ENCODE results near the gene GAD2.

Gene GAD2

DNA sequence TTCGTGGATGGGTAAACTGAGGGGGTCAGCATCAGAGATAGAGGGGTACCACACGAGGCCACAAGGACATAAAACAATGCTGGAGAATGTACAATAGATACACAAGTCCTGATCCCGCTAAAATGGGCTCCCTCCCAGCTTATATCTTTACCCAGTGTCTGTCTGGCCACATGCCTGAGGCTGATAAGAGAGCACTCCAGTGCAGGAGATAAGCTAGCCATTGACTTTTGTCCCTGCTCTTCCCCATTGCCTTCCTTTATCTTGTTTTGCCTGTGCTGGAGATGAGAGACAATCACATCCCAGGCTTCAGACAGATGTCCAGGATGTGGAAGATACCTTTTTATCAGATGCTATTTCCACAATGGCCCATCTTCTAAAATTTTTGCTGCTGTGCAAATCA lies 6.0 kb downstream of the GAD2 start:
- no peak for DNase-seq

DNA sequence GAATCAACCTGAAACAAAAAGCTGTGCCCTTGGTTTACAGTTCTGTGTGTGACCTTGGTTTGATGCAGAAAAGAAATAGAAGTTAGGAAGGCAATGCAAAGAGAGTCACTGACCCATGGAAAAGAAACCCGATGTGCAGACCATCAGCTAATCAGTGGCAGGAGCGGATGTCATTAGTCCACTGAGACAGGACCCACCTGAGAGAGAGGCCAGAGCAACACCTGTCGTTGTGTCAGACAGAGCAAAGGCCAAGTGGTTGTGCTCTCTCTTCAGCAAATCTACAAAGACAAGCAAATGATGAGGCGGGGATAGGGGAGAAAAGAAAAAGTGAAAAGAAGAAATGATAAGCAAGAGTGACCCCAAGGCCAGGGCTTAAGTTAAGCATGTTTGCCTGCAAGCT lies 8.7 kb downstream of the GAD2 start:
- no peak for DNase-seq

DNA sequence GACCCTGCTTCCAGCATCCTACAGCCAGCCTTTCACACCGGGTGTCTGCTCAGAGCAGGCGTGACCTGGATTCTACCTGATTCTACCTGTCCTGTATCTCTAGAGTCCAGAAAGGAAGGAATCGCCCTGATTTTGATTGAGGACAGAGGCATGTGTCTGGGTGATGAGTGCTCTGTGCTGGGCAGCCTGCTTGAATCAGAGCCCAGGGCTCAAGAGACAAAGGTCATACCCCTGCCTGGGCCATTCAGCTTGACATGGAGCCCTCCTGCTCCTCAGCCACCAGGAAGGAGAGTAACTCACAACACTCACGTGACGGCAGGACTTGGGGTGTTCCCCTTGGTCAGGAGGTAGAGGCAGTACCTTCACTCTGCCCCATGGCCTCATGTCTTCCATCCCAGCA lies 11.2 kb downstream of the GAD2 start:
- DNase-seq, result no peak

DNA sequence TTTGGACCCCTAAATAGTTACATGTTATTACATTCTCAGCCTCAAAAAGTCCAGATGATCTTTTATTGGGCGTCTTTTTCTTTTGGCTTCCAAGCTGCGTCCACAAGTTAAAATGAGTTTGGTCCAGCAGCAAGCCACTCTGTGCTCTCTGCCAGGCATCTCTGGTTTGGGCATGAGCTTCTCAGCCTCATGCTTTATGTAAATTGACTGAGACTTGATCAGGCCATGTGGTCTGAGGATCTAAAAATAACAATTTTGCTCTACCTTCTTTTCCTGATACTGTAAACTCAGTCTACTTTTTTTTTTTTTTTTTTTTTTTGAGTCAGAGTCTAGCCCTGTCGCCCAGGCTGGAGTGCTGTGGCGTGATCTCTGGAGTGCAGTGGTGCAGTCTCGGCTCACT lies 15.6 kb downstream of the GAD2 start:
- no peak for DNase-seq

DNA sequence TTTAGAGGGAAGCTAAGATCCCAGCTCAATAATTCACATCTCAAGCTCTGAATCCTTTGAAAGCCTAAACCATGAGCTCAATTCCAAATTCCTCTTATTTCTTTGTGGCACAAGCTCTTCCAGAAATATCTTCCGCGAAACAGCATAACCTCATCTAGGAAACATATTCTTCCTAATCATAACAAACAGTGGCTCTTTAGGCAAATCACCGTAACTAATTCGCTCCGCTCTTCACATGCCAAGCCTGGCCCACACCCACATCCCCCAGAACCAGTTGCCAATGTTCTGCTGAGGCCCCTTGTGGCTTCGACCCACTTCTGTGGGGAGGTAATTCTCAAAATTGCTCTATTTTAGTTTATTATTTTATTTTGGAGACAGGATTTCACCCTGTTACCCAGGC lies 19.2 kb downstream of the GAD2 start:
- no peak for DNase-seq

DNA sequence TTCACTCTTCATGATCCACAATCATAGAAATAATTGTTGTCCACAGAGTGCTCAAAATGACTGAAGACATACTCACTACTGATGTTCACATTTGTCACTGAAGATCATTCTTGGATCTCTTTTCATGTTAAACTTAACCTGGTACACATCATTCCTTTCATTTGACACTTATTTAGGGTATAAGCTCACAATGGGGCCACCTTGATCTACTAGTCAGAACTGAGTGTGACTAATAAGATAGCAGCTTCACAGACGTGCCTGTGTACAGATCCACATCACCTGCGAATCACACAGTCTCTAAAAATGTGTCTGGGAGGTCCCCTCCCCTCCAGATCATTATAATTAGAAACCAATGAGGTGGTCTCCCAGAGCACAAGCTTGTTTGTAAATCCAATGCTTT lies 21.8 kb downstream of the GAD2 start:
- DNase-seq, result no peak

DNA sequence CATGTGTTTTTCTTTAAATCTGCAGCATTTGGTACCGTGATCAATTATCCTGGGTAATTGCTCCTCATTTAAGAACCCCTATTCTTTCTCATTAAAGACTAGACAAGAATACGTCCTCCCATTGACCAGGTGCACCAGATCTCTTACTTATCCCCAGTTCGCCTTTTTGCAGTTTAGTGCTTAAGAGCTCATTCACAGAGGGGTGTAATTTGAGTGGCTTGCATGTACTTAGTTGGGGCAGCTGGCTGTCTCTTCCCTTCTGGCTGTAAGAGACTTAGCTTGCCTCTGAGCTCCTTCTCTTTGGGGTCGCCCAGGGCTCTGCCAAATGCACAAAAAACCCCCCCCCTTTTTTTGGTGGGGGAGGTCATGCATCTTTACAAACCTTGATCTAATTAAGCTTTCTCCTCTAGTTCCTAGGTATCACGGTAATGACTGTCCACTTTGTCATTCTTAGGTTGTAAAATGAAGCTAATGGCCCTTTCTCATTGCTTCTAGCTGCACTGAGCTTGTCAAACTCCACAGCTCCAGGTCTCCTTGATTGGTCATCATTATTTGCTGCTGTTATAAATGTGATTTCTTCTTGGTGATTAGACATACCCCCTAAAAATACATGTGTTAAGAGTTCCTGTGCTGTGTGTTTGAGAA lies 26.3 kb downstream of the GAD2 start:
- DNase-seq, result no peak

DNA sequence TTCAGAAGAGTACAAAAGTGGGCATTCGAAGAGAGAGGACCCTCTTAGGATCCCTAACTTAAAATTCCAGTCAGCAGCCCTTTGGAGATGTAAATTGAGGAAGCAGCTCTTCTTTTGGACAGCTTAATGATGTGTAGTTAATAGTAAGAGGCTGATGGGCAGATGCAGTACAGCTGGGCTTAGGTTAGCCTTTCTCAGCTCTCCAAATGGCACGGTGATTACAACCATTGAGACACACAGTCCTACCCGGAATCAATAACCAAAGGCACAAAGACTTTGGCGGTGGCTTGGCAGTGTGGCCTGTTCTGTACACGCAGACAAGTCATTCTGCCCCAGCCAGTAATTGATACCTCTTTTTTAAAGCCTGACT lies 26.8 kb downstream of the GAD2 start:
- no peak for DNase-seq

DNA sequence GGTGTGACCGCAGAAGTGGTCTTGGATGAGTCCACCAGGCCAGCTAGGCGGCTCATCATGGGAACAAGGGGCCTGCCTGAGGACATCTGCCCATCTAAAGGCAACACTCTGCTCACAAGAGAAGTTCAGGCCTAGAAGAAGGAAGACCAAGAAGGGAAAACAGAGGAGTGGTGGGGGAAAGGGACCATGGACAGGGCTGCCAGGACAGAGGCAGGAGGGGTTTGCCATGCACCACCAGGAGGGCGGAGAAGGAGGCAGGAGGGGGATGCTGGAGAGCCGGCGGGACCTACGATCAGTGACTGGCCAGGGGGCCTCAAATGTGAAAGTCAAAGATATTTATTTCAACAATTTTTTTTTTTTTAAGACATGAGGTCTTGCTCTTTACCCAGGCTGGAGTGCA lies 33.1 kb downstream of the GAD2 start:
- DNase-seq, result no peak

DNA sequence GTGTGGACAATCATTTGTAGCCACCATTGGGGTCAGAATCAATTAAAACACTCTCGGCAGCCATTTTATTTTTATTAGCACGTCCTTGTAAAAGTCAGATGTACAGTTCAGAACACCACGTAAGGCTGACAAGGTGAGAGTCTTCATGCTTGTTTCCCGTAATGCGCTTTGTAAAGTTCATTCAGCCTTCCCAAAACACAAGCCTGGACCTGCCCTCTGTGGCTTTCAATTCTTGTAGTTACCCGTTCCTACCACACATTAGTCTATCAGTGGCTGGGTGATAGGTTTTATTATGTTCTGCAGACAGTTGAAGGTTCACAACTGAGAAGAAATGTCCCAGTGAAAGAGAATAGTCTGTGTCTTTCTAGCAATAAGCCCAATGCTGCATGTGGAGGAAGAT lies 35.4 kb downstream of the GAD2 start:
- DNase-seq, result no peak

DNA sequence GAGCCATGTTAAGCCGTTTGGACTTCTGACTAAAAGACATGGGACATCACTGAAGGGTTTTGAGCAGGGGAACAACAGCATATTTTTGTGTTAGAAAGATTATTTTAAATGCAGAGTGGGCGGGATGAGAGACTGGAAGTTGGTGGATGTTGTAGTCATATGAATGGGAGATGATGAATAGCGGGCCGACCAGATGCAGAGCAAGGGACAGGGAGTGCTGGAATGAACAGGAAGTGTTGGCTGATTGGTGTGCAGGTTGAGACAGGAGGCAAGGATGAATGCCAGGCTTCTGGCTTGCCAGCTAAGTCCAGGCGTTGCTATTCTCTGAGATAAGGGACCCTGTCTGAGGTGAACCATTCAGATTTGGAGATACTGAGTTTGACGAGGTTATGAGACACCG lies 38.0 kb downstream of the GAD2 start:
- DNase-seq, result no peak

DNA sequence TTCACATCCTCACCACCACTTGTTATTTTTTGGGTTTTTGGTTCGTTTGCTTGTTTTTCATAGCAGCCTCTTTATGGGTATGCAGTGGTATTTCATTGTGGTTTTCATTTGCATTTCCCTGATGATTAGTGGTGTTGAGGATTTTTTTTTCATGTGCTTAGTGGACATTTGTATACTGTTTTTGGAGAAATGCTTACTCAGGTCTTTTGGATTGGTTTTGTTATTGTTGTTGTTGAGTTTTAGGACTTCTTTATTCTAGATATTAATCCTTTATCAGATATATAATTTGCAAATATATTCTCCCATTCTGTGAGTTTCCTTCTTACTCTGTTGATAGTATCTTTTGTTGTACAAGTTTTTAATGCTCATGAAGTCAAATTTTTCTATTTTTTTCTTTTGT lies 42.8 kb downstream of the GAD2 start:
- DNase-seq, result no peak

DNA sequence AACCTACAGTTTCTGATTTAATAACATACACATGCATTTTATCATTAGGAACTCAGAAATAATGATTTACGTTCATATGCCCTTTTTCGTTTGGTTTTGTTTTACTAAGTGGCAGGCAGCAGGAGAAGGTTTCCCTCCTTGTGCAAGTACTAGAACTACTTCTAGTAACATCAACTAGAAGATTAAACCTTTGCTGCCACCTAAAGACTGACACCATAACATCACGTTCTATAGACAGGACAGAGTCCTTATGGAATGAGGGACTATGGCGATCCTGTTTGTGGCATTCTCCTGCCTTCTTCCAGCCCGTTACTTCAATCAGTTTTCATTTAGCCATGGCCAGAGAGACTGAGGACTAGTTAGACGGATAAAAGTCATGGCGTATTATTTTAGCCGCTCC lies 53.2 kb downstream of the GAD2 start:
- DNase-seq, result no peak

DNA sequence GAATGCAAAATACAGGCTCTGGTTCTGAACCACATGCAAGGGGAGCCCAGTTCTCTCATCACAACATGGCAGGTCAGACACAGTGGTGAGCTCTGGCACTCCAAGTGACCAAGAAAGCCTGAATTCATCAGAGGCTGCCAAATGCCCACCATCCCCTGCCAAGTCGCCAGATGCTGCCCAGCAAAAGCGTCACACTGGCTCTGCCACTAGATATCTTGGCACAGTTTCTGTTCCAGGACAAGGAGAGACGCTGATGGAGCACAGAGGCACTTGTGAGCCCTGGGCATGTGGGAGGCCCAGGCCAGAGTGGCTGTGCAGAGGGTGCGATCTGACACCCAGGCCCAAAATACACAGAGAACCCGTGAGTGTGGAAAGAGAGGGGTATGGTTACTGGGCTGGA lies 57.8 kb downstream of the GAD2 start:
- no peak for DNase-seq

DNA sequence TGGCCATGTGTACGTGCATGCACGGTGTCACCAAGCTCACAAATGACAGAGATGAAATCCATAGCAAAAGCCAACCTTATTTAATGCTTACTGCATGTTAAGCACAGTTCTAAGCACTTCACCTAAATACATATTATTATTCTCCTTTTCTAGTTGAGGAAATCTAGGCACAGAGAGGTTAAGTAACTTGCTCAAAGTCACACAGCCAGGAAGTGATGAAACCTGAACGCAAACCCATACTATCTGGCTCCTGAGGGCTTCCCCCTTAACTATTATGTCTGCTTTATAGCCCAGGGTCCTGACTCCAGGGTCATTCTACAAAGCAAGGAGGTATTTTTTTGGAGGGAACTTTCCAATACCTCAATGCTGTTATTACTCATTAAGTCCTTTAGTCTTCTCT lies 61.7 kb downstream of the GAD2 start:
- DNase-seq, result no peak

DNA sequence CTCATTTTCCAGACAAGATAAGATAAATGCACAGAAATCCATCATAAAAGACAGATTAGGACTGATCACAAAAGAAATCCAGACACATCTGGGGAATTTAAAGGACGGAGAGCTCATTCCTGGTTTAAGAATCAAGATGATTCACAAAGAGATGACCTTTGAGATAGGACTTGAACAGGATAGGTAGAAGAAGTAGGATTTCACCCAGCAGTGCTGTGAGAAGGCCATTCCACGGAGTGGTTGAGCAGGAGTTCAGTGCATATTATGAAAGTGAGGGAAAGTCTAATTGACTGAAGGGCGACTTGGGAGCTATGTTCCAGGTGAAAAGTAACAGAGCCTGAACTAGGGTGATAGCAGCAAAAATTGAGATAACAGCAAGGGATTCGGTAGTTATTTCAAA lies 73.7 kb downstream of the GAD2 start:
- DNase-seq, result no peak

DNA sequence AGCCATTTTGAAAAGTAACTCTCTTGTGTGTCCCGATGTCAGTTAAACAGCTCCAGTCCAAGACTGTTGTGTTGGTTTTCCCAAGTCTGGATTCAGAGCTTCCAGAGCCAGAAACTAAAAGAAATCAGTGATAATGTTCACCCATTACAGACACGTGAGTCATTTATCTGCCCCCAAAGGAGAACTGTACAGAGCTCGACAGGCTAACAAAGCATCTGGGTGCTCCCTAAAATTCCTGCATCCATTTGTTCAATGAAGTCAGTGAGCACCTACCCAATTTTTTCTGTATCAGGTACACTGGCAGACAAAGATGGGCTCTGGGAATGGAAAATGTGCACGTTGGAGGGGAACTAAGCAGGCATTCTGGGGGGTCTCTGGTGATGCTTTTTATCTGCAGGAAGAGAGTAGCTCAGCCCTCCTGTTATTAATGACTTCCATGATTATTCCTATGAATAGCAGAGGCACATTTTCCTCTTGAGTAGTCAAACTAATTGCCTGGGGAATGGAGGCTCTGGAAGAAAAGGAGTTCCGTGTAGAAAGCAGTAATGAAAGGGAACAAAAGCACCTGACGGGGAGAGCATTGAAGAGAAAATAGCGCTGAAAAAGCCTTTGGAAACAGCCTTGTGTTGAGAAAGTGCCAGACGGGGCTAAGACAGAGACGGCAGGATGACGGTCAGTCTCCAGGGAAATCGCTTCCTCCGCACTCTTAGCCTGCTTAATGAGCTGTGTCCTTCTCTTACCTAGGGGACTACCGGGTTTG lies 75.3 kb downstream of the GAD2 start:
- DNase-seq, result no peak

DNA sequence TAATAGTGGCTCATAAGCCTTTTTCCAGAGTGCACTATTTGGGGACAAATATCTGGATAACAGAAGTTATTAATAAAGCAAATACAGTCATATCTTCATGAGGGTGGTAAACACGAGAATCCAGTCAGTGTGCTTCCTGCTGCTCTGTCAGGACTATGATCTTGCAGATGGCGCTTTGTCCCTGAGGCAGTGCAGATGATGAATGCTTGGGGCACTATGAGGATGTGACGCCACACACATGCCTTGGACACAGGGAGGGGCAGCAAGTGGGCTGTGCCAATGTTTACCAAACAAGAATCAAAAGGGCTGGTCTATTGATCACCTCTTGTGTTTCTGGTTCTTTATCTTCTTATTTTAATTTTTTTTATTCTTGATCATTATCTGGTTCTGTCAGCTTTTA lies 79.8 kb downstream of the GAD2 start:
- no peak for DNase-seq

DNA sequence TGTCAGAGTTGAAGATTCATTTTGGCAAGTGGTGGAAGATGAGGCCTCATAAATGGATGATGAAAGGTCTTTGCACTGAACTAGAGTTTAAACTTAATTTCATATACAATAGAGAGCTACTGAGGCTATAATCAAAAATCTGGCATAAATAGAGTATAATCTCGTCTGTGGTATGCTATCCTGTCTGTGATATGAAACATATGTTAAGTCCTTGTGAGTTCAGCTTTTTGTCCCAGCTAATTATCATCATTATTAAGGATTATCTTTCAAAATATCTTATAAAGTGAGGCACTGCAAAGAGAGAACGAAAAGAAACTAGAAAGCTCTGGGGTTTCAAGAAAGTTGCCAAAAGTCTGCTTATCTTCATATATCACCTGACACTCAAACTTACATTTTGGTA lies 83.4 kb downstream of the GAD2 start:
- DNase-seq, result no peak

DNA sequence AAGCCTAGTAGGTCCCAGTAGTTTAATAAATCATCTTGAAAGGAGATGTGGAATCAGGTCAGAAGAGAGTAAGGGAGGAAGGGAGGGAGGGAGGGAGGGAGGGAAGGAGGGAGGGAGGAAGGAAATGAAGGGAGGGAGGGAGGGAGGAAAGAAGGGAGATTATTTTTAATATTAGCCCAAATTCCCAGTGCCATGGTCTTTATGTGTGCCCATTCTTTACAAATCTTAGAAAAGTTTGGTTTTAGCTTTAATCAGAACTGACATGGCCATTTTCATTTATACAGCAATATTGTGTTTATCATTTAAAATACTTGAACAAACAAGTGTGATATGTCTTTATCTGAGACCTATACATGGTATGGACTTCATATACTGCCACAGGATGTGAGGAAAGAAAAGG lies 86.8 kb downstream of the GAD2 start:
- no peak for DNase-seq

DNA sequence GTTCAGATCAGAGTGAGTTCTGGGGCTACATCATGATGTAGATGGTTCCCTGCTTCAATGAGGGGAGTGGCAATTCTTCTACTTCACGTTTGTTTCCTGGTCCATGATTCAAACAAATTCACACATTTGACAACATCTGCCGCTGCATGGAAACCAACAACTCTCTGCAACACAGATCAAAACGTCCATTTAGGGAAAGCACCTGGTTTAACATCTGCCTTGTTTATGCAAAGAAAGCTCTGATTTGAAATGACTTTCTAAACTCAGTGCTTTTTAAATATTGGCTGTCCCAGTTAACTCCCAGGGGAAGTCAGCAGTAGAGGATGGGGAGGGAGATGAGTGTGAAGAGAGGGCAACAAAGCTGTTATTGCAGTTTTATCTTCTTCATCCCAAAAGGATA lies 93.8 kb downstream of the GAD2 start:
- DNase-seq, result no peak

DNA sequence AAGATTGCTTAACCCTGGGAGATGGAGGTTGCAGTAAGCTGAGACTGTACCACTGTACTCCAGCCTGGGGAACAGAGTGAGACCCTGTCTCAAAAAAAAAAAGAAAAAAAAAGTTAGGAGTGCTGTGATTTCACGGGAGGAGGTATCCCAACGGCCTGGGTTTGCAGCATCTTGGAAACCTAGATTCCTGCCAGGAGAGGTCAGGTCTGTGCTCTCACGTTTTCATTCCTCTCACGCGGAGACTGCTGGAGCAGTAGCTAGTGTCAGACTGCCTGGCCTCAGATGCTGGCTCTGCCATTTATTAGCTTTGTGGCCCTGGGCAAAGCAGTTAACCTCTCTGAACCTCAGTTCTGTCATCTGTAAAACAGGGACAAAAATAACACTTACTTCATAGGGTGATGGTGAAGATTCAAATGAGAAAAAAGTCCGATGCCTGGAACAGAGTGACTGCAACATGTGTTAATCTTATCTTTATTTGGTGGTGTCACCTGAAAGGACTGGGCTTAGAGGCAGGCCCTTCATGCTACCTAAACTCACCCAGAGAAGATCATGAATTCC lies 94.9 kb downstream of the GAD2 start:
- DNase-seq, result no peak

DNA sequence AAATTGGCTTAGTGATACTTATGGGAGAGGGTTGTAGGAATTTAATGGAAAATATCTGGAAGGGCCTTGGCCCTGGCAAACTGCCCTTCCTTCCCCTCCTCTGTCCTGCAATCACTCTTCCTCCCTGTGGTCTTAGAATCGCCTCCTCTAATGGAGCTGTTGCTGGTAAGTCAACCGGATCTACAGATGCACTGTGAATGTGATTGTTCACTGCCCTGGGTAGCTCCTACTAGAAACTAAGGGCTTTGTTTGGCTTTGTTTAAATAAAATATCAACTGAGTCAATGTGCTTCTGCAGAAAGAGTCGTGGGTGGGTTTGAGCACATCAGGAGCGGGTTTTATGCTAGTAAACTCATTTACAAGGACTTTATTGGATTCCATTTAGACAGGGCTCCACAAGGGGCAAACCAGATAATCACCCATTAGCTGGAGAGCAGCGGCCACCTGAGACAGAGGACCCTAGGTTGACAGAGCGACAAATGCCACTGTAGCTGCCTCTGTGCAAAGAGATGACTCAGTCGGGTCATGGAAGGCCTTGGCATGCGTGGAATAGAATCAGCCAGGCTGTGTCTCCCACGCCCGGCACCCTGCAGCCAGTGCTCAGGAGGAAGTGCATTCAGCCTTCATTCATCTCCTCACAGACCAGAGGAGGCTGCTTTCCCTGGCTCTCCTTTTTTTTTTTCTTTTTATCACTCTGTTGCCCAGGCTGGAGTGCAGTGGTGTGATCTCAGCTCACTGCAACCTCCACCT lies 97.9 kb downstream of the GAD2 start:
- DNase-seq, result no peak

DNA sequence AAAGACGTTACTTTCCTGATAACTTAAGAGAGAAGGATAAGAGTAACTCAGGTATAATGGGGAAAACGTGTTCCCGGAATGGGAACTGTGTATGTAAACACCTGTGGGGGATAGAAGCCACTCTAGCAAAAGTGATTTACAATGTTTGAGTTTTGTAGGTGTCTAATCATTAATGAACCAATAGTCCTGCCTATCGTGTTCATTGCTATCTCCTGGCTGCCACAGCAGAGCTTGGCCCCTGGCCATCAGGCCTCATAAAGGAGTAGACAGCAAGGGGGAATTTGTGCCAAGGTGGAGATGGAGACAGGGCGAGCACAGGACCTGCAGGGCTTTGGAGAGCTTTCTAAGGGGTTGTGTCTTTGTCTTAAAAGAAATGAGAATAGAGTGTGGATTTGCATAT lies 102.1 kb downstream of the GAD2 start:
- no peak for DNase-seq
